ENCODE results near the gene RANBP9.

- TF ChIP-seq CTCF (conservative IDR thresholded peaks at IDR 0.05; ENCODE audit: low read depth, low read length) (no peak), EZH2 (IDR thresholded peaks at IDR 0.05; ENCODE audit: low read length, unreplicated experiment) (no peak), EZH2phosphoT487 (IDR thresholded peaks at IDR 0.05; ENCODE audit: borderline replicate concordance, low read length) (0 out of 2 replicates have a peak, but pooled peaks have one; percentile 41)
Measured at GRCh38 chr6:13724182-13724581, 12.5 kb upstream of the RANBP9 start.
